HG03521 (cell line): Measurements from ENCODE around the gene SLC29A2.
"Not testable (repeated sequence)": the region's sequence is repeated elsewhere in the genome, so short reads cannot be mapped to it uniquely, and the experiment has no call there.

Experiments
- ATAC-seq: cut with Tn5 transposase; IDR thresholded peaks from one replicate; pipeline ENCODE4 v1.9.1; 2021; ENCODE audit warnings: mild to moderate bottlenecking, moderate library complexity; ENCODE audit not compliant: unreplicated experiment

The SLC29A2 gene

DNA sequence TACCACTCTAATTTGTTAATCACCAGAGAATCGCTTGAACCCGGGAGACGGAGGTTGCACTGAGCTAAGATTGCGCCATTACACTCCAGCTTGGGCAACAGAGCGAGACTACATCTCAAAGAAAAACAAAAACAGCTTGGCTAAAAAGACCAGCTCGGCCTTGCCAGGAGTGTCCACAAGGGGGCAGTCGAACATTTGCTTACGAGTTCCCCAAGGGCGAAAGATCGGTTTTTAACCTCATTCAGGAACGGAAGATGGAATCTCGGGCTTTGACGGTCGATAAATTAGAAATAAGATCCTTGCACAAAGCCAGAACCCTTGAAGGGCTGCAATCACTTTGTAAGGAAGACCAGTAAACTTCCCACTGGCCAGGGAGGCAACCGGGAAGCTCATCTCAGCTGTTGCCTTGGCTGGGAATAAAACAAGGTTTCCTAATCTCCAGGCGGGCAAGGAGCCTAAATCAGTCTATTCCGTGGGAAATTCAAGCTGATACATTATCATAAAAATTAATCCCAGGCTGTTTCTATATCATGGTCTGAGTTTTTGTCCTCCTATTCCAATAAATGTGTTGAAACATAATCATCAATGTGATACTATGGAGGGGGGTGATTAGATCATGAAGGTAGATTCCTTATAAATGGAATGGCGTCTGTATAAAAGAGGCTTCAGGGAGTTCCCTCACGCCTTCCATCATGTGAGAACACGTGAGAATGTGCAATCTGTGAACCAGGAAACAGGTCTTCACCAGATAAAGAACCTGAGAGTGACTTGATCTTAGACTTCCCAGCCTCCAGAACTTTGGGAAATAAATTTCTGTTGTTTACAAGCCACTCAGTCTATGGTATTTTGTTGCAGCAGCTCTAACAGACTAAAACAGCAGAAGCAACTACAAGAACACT is 14.9 kb upstream of the SLC29A2 start:
- ATAC-seq, result no peak

- not testable (repeated sequence) for ATAC-seq
These were observed 12.8 kb upstream of the SLC29A2 start for GRCh38 chr11:66384316-66384715.

DNA sequence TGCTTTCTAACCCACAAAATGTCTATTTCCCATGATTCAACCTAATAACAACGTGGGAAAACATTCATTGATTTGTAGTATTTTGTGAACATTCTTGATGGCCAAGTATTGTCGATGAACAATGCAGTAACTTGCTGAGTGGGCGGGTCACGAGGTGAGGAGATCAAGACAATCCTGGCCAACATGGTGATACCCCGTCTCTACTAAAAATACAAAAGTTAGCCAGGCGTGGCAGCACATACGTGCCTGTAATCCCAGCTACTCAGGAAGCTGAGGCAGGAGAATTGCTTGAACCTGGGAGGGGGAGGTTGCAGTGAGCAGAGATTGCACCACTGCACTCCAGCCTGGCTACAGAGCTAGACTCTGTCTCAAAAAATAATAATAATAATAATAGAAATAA is 8.7 kb upstream of the SLC29A2 start:
- not testable (repeated sequence) for ATAC-seq

DNA sequence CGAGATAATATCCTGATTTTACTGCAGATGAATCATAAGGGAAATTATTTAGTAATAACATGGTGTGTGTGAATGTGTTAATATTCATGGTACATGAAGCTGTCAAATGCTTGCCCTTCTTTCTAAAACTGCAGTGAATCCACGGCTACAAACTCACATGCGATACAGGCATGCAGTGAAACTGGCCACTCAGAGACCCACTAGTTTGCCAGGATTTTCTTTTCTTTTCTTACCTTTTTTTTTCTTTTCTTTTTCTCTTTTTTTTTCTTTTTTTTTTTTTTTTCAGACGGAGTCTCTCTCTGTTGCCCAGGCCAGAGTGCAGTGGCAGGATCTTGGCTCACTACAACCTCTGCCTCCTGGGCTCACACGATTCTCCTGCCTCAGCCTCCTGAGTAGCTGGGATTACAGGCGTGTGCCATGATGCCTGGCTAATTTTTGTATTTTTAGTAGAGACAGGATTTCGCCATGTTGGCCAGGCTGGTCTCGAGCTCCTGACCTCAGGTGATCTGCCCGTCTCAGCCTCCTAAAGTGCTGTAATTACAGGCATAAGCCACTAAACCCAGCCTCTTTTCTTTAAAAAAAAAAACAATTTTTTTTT is 2.2 kb upstream of the SLC29A2 start:
- not testable (repeated sequence) for ATAC-seq

DNA sequence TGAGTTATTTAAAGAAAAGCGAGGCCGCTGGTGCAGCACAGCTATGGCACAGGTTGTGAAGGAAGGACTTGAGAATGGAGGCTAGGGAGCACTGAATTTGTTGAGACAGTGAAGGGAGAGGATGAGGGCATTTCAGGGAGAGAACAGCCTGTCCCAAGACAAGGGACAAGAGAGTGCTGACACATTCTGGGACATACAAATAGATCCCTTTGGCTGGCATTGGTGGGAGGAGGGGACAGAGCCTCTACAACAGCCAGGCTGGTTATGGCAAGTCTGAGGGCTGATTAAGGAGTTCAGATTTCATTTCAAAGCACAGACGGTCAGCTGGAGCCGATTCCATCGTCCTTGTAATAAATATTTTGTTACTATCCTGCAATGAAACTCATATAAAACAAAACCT is 1.7 kb upstream of the SLC29A2 start:
- ATAC-seq, result no peak

- ATAC-seq, result no peak
These were observed 2.3 kb downstream of the SLC29A2 start for GRCh38 chr11:66369073-66369894.

DNA sequence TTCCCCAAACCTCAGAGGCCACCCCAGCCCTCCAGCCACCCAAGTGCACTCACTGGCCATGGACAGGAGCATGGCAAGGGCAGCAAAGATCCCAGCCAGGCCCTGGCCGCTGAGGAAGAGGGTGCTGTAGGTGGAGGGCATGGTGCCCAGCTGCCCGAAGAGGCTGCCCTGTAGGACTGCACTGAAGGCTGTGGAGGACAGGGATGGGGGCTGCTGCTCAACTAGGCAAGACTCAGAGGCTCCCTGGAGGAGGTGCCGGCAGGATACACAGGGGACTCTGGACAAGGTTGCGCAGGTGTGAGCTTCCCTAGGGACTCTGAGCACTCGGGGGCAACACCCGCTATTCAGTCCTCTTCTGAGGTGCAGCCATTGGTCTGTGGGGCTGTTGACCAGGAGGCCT is 3.1 kb downstream of the SLC29A2 start:
- ATAC-seq, result no peak

- ATAC-seq, result no peak
These were observed 3.8 kb downstream of the SLC29A2 start for GRCh38 chr11:66367561-66368312.

DNA sequence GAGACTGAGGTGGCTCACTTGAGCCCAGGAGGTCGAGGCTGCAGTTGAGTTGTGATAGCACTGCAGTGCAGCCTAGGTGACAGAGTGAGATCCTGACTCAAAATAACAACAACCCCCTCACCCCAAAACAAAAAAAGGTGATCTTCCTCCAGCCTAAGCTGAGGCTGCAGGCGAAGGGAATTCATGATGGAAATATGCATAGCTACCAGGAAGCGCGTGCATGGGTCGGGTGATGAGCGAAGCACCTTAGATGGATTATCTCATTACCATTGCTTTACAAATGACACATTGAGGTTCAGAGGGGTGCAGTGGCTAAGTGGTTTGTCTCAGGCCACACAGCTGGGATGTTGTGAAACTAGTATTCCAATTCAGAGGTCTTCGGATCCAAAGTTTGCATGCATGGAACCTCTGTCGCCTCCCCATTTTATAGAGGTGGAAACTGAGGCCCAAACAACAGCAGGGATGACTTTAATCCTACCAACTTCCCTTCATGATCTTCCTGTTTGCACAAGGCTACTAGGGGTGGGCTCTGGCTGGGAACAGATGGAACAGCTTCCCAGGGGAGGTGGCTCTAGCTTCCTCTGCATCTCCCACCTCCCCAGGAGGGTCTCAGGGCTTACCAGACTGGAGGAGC is 4.6 kb downstream of the SLC29A2 start:
- no peak for ATAC-seq

- no peak for ATAC-seq
These were observed 5.6 kb downstream of the SLC29A2 start for GRCh38 chr11:66365711-66366619.

- no peak for ATAC-seq
These were observed 6.4 kb downstream of the SLC29A2 start for GRCh38 chr11:66365166-66365565.

GRCh38 chr11:66363805-66364535 is 7.6 kb downstream of the SLC29A2 start:
- no peak for ATAC-seq

DNA sequence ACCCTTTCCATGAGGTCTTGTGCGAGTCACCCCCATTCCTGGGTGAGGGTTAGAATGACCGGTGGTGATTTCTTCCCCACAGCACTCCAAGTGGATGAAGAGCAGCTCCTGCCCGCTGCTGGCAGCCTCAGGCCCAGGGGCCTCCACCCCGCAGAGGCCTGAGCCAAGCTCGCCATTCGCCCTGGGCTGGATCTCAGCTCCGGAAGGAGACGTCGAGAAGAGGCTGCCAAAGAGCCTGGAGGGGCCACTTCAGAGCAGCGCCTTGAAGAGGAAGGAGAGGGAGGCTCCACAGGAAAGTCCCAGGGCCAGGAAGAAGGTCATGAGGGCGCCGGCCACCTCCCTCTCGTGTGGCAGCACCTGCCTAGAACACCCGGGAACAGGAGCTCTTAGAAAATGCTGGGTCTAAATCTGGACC is 8.4 kb downstream of the SLC29A2 start:
- ATAC-seq, result no peak

DNA sequence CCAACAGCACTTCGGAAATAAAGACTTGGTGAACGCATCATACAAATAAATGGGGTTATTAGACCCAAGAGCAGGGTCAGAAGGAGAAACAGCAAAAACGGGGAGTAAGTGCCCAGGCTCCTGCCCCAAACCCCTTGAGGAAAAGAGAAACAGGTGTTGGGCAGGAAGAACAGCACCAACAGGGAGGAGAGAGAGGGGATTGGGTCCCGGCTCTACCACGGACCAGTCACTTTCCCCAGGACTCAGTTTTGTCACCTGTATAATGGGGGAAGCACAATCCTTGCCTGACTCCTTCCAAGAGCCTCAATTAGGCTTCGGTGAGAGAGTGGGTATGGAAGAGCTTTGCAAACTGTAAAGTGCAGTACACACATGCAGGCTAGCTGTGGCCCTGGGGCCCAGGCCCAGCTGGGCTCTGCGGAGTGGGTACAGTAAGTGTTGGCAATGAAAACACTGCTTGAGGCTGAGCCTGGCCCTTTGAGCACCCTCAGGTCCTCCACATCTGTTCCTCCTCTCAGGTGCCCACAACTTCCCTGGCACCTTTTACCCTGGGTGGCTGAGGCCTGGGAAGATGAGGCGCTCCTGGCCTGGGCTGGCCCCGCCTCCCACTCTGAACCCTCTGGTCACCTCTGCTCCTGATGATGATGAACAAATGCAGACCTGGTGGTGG is 8.9 kb downstream of the SLC29A2 start:
- ATAC-seq, result no peak

DNA sequence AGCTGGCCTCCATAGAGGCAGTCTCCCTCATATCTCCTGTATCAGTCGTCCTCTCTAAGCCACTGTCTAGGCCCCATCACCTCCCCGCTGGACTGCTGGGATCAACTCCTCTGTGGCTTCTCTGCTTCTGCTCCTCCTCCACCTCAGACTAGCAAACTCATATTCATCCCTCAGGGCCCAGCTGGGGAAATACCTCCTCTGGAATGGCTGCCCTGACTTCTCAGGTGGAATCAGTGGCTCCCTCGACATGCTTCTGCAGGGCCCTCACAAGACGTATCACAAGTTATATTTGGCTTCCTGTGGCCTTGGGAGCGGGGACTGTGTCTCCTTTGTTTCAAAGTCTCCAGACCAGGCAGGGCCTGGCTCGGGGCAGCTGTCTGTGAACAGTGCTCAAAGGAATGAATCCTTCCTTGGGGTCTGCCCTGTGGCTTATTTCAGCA is 10.0 kb downstream of the SLC29A2 start:
- no peak for ATAC-seq

- ATAC-seq, result no peak
These were observed 11.0 kb downstream of the SLC29A2 start for GRCh38 chr11:66360406-66361073.

DNA sequence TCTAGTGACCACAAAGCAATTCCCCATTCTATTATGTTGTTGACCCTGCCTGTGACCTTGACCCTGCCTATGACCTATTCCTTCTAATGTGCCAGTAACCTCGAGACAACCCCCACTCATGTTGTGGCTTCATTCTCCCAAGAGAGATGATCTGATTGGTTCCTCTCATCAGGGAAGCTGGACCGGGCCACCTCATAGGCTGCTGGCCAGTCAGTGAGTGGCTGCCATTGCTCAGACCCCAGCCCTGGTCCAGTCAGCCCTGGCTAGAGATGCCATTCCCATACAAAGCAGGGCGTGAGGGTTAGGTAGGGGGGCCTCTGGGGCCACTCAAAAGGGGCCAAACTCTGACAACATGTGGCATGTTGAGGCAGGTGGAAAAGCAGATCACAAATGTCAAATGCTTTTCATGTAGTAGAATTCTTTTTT is 11.9 kb downstream of the SLC29A2 start:
- no peak for ATAC-seq
